ENCODE data around the gene C1QL4.

DNA sequence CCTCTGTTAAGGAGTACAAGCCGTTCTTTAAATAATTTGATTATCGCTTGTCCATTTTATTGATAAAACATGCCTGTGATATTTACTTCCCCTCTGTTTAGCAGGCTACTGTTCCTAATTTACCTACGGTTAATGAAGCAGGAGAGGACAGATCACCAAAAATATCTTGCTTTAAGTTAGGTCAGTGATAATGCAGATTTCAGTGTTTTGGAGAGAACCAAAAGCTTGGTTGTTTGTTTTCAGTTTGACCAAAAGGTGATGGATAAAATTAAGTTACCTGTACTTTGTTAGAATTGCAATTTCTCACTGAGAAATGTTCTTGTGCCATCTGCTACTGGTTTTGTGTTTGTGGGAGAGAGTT lies 31.2 kb upstream of the C1QL4 start:
- TF ChIP-seq, protein P1, sequence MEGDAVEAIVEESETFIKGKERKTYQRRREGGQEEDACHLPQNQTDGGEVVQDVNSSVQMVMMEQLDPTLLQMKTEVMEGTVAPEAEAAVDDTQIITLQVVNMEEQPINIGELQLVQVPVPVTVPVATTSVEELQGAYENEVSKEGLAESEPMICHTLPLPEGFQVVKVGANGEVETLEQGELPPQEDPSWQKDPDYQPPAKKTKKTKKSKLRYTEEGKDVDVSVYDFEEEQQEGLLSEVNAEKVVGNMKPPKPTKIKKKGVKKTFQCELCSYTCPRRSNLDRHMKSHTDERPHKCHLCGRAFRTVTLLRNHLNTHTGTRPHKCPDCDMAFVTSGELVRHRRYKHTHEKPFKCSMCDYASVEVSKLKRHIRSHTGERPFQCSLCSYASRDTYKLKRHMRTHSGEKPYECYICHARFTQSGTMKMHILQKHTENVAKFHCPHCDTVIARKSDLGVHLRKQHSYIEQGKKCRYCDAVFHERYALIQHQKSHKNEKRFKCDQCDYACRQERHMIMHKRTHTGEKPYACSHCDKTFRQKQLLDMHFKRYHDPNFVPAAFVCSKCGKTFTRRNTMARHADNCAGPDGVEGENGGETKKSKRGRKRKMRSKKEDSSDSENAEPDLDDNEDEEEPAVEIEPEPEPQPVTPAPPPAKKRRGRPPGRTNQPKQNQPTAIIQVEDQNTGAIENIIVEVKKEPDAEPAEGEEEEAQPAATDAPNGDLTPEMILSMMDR (IDR thresholded peaks at IDR 0.05), result no peak
- TF ChIP-seq POLR2A (IDR thresholded peaks at IDR 0.05), result no peak

All from esophagus squamous epithelium (tissue), 4 donors.